UCSD-AML1 (cell line): Measurements from ENCODE around the gene PARP3.
A peak's percentile ranks its signal among the peaks of the same experiment; 100 is the strongest.
"Not testable (repeated sequence)": the region's sequence is repeated elsewhere in the genome, so short reads cannot be mapped to it uniquely, and the experiment has no call there.

Experiments
- DNase-seq: peaks from one replicate; lab custom pipeline; 2025; ENCODE audit not compliant: unreplicated experiment; lab: John Stamatoyannopoulos, UW

The PARP3 gene

DNA sequence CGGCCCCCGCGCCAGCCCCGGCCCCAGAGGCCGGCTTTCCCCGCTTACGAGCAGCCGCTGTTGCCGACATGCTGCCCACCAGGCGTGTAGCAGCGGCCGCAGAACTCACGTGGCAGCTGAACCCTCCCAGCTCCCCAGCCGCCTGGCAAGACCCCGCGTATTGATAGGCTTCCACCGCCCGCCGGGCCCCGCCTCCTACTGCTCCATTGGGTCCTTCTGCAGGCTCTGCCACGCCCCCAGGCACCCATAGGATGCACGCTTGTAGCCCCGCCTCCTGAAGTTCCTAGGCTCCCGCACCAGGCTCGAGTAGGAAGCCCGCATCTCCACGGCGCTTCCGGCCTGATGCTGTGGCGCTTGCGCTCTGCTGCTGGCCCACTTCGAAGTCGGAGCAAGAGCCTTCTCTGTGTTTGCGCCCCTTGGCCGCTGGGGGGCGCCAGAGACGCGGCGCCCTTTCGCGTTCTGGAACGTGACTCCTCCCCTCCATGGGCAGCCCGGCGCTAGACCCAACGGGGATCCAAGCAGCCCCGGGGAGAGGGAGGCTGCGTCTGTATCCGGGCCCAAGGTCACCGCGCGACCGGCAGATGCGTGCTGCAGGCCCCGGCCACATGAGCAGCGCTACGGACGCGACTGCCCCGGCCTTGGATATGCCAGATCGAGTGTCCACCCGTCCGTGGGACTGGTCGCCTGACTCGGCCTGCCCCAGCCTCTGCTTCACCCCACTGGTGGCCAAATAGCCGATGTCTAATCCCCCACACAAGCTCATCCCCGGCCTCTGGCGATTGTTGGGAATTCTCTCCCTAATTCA lies at the start of gene PARP3, which contains the start of gene RRP9:
Gene PARP3, plus strand, starts transcription at position 566 of the 805 bp plus-strand sequence. CDS start 993 bp downstream, outside the sequence.
Gene RRP9, minus strand, starts transcription at position 107 of the 805 bp plus-strand sequence. Its CDS starts 37 bp downstream, at position 70.
- peak; percentile 100 for DNase-seq

GRCh38 chr3:51894391-51894790 lies 47.8 kb upstream of the PARP3 start:
- no peak for DNase-seq

DNA sequence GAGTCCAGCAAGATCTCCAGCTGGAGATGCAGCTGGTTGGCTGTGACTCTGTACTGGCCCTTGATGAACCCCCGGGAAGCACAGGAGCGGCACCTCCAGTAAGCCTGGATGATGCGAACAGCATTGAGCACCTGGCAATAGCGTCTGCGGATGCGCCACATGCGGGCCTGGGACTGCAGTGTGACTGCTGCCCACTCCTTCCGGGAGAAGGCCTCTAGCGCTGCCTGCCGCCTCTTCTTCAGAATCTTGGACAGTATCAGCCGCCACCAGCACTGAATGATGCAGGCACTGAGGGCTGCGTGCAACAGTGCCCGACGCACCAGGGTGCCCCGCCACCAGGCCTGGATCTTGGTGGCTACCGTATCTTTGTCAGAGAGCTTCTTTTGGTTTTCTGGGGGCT lies 47.2 kb upstream of the PARP3 start:
- DNase-seq, result no peak

- no peak for DNase-seq
Observed at GRCh38 chr3:51896607-51897305, 45.4 kb upstream of the PARP3 start.

- no peak for DNase-seq
Observed at GRCh38 chr3:51897391-51897790, 44.8 kb upstream of the PARP3 start.

DNA sequence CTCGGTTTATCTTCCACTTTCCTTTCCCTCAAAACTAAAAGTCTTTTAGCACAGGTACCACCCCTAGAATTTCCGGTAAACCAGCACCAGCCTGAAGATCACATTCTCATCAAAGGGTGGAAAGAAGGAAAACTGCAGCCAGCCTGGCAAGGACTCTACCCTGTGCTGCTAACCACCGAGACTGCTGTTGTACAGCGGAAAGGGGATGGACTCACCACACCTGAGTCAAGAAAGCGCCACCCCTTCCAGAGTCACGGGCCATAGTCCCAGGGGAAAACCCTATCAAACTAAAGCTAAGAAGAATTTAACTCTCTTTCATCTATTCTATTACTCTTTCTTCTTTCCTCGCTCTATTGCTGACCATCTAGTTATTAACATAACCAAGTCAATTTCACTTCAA lies 42.1 kb upstream of the PARP3 start:
- DNase-seq, result not testable (repeated sequence)

- DNase-seq, result not testable (repeated sequence)
Observed at GRCh38 chr3:51902361-51902760, 39.8 kb upstream of the PARP3 start.

GRCh38 chr3:51904034-51904823 lies 37.9 kb upstream of the PARP3 start:
- no peak for DNase-seq

DNA sequence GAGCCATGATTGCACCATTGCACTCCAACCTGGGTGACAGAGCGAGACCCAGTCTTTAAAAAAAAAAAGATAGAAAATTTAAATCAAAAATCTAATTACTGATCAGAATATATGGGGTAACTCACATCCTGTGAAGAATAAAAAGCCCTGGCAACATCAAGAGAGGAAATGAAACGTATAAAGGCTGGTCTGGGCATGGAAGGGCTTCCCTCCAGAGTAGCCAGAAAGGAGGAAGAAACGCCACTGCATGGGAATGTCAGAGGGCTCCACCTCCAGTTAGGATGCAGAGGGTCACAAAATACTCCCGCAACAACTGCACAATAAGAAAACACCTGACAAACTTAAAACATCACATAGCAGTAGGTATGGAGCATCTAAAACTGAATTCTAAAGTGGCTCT lies 34.1 kb upstream of the PARP3 start:
- no peak for DNase-seq

GRCh38 chr3:51916418-51916817 lies 25.7 kb upstream of the PARP3 start:
- no peak for DNase-seq

GRCh38 chr3:51921081-51921578 lies 21.0 kb upstream of the PARP3 start:
- DNase-seq, result no peak

GRCh38 chr3:51927061-51927977 lies 14.8 kb upstream of the PARP3 start:
- DNase-seq, result no peak

DNA sequence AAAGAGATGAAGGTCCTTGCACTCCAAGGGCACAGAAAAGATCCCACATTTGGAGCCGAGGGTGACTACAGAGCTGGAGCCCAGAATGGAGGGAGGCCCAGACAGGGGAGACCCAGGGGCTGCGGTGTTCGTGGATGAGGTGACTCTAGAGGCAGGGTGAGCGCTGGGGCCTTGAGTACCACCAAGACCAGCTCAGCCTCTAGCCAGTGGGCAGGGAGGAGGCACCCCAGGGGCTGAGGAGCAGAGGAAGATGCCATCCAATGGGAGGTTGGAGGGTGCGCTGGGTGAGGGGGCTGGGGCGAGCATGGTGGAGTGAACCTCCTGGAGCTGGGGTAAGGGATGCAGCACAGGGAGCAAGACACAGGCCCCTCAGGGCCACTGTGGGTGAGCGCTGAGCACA lies 13.7 kb upstream of the PARP3 start:
- DNase-seq, result no peak

- not testable (repeated sequence) for DNase-seq
Observed at GRCh38 chr3:51928981-51929380, 13.2 kb upstream of the PARP3 start.

DNA sequence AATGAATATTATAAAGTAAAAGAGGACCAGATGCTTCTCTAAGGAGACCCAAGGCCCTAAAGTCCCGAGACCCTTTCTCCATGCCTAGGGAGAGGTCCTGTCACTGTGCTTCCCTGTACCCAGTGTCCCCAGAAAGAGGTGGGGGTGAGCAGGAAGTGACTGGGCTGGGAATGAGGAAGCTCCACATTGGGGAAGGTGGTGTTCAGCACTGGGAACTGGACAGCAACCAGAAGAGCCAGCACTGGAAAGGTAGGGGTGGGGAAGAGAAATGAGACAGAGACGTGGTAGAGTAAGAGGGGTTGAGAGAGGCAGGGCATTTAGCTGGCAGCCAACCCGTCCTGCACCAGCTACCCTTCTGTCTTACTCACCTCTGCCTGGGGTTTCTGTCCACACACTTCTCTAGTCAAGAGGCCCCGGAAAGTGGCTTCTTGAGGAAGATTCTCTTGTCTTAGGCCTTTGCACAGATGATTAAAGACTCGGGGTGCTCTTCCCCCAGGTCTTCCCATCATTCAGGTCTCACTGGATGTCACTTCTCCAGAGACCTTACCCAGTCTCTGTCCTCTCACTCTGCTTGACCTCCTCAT lies 12.7 kb upstream of the PARP3 start:
- DNase-seq, result peak; percentile 18

GRCh38 chr3:51930439-51930838 lies 11.7 kb upstream of the PARP3 start:
- DNase-seq, result no peak

GRCh38 chr3:51931756-51932155 lies 10.4 kb upstream of the PARP3 start:
- no peak for DNase-seq

DNA sequence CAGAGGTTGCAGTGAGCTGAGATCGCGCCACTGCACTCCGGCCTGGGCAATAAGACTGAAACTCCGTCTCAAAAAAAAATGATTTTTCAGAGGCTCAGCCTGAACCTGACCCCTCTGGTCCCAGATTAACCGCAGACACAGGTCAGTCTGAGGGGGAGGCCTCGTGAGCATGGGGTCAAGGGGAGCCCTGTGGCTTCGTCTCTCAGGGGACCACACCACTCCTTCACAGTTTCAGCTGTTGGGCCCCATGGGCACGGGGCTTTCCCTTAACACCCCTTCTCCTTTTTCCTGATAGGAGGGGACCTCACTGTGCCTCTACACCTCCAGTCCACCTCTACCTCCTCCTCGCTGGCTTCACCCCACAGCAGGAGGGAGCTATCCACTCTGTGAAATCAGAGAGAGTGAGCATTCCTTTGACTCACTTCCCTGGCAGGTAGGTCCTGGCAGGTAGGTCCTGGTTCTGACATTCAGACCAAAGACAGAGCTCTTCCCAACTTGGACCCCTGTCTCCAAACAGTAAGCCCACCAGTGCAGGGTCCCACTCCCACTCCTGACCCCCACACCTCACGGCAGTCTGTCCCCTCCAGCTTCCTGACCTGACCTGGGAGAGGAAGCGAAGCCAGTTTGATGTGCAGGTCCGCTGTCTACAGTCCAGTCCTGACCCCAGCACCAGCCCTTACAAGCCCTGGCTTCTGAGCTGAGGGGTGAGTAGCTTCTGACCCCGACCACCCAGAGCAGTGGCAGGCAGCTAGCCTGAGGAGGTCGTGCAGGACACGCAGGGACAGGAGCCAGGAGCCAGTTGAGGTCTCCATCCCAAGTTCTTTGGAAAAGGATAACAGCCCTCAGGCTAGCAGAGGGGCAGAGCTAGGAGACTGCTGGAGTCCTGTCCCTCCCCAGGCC lies 9.4 kb upstream of the PARP3 start:
- no peak for DNase-seq
